HG03571 (cell line): Measurements from ENCODE around the gene CHCHD3.
"Not testable (repeated sequence)": the region's sequence is repeated elsewhere in the genome, so short reads cannot be mapped to it uniquely, and the experiment has no call there.

ENCODE experiments used
- ATAC-seq: cut with Tn5 transposase; IDR thresholded peaks from one replicate; pipeline ENCODE4 v1.9.1; 2021; ENCODE audit not compliant: unreplicated experiment

Gene CHCHD3

DNA sequence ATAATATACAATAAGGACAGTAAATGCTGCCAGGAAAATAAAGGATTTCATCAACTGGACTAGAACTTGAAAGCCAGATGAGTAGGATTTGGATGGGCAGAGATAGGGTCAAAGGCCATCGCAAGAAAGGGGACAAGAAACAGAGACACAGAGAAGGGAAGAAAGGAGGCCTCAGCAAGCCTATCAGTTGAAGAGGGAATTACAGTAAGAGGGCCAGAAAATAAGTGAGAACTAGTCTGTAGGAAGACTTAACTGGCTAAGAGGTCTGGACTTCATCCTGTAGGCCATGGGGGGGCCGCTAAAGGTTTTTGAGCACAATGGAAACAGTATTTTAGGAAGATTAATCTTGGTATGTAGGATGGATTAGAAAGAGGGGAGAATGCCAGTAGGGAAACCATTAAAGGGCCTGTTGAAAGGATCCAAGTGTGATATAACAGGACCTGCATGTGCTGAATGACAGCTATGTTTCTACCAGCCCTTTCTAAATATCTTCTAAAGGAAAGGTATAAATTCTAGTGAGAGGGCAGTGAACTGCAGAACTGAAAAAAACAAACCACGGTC is 174.4 kb downstream of the CHCHD3 start:
- no peak for ATAC-seq

DNA sequence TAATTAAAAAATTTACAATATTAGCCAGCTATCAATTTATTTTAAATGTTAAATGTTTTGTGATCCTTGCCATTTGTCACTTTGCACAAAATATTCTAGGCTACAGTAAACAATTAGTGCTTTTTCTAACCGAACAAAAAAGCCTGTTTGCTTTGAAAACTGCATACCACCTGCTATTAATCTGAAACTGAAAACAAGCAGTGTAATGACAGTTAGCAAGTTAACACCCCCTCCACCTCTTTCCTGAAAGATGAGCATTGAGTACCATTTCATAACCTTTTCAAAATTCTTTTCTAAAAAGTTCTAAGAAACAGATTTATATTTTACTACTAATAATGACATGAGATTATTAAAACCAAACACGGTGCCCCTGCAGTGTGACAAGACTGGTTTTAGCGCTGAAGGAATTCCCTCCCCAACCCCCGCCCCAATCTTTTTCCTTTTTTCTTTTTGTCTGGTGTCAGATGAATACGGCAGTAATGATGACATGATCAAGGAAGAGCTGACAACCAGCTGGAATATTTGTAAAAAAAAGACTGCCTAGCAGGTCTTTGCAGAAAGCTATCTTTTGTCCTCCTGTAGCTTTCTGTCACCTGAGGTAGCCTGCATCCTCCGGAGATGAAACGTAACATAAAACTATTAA is 175.6 kb downstream of the CHCHD3 start:
- no peak for ATAC-seq

DNA sequence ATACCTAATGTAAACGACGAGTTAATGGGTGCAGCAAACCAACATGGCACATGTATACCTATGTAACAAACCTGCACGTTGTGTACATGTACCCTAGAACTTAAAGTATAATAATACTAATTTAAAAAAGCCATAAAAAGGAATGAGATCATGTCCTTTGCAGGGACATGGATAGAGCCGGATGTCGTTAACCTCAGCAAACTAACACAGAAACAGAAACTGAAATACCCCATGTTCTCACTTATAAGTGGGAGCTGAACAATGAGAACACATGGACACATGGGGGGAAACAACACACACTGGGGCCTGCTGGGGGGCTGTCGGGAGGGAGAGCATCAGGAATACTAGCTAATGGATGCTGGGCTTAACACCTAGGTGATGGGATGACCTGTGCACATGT is 176.8 kb downstream of the CHCHD3 start:
- not testable (repeated sequence) for ATAC-seq

DNA sequence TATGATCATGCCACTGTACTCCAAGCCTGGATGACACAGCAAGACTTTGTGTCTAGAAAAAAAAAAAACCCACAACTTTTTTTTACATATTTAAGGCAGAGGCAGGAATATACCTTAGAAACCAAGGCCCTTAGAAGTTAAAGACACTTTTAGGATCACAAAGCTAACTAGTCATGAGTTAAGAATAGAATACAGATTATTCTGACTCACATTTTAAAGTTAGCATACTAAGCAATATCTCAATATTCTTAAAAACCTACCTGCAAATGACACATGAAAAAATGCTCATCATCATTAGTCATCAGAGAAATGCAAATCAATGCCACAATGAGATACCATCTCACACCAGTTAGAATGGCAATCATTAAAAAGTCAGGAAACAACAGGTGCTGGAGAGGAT is 177.7 kb downstream of the CHCHD3 start:
- no peak for ATAC-seq

DNA sequence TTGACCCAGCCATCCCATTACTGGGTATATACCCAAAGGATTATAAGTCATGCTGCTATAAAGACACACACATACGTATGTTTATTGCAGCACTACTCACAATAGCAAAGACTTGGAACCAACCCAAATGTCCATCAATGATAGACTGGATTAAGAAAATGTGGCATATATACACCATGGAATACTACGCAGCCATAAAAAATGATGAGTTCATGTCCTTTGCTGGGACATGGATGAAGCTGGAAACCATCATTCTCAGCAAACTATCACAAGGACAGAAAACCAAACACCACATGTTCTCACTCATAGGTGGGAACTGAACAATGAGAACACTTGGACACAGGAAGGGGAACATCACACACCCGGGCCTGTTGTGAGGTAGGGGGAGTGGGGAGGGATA is 179.6 kb downstream of the CHCHD3 start:
- ATAC-seq, result not testable (repeated sequence)

DNA sequence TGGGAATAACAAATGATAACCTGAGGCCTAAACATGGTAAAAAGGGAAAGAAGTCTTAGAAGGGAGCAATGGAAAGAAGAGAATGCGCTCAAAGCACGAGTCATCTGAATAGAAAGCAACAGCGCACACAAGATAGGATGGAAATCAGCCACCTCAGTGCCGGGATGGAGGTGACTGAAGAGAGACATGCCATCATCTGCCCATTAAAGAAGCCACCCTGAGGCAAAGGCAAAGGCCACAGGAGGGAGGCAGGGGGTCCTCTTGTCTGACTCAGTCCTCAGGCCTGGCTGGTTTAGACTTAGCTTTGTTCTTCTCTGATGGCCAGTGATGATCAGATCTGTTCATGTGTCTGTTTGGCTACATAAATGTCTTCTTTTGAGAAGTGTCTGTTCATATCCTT is 180.6 kb downstream of the CHCHD3 start:
- no peak for ATAC-seq

DNA sequence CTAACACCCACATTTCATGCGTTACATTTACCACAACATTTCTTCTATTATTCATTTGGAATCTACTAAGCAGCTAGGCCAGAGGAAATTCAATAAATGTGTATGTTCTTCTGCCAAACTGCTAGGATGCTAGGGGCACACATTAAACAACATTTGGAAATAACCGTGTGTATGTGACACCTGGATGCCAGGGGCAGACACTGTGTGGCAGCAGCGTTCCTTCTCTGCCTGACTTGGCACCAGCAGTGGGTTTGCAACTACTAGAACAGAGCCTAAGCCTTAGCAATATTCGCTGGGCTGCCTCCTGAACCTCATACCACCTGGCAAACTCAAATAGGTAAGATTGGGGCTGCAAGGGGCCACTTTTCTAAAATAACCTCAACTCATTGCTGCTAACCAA is 182.1 kb downstream of the CHCHD3 start:
- no peak for ATAC-seq

DNA sequence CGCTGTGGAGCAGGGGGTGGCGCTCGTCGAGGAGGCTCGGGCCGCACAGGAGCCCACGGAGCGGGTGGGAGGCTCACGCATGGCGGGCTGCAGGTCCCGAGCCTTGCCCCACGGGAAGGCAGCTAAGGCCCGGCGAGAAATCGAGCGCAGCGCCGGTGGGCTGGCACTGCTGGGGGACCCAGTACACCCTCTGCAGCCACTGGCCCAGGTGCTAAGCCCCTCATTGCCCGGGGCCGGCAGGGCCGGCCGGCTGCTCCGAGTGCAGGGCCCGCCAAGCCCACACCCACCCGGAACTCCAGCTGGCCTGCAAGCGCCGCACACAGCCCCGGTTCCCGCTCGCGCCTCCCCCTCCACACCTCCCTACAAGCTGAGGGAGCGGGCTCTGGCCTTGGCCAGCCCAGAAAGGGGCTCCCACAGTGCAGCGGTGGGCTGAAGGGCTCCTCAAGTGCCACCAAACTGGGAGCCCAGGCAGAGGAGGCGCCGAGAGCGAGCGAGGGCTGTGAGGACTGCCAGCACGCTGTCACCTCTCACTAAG is 183.2 kb downstream of the CHCHD3 start:
- not testable (repeated sequence) for ATAC-seq

DNA sequence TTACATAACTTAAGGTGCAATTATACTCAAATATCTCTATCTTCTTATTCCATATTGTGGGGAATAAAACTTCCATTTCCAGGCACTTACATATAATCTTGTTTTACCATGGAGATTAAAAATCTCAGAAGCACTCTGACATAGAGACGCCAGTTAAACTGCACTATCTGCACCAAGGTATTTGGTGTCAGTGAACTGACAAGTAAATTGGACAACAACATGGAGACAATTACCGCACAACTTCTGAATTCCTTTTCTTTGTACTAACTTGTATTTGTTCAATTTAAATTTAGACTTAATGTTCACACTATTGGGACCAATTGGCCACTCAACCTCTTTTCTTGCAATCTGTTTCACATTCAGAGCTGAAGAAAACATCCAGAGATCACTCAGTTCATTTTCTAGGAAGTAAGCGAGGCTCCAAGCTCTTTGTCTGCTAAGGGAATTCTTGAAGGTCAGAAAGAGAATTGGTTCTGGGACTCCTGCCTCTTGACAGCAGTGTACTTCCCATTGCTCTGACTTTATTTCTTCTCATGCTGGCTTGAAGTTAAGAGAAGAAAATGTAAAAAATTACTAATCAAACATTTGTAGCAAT is 184.7 kb downstream of the CHCHD3 start:
- no peak for ATAC-seq

DNA sequence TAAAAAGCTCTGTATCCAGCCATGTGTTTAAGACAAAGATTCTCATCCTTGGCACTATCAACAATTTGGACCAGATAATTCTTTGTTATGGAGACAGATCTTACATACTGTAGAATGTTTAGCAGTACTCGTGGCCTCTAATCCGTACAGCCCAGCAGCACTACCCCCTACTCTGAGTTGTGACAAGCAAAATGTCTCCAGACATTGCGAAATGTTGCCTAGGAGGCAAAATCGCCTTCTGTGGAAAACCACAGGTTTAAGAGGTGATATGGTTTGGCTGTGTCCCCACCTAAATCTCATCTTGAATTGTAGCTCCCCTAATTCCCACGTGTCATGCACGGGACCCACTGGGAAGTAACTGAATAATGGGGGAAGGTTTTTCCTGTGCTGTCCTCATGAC is 186.7 kb downstream of the CHCHD3 start:
- ATAC-seq, result no peak

DNA sequence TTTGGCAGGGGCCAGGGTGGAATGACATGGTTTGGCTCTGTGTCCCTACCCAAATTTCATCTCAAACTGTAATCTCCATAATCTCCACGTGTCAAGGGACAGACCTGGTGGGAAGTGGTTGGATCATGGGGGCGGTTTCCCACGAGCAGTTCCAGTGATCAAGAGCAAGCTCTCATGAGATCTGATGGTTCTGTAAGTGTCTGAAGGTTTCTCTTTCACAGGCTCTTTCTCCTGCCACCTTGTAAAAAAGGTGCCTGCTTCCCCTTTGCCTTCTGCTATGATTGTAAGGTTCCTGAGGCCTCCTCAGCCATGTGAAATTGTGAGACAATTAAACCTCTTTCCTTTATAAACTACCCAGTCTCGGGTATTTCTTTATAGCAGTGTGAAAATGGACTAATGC is 188.3 kb downstream of the CHCHD3 start:
- no peak for ATAC-seq

DNA sequence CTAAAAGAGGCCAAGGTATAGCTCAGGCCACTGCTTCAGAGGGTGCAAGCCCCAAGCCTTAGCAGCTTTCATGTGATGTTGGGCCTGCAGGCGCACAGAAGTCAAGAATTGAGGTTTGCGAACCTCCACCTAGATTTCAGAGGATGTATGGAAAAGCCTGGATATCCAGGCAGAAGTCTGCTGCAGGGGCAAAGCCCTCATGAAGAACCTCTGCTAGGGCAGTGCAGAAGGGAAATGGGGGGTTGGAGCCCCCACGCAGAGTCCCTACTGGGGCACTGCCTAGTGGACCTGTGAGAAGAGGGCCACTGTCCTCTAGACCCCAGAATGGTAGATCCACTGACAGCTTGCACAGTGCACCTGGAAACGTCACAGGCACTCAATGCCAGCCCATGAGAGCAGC is 189.1 kb downstream of the CHCHD3 start:
- not testable (repeated sequence) for ATAC-seq

DNA sequence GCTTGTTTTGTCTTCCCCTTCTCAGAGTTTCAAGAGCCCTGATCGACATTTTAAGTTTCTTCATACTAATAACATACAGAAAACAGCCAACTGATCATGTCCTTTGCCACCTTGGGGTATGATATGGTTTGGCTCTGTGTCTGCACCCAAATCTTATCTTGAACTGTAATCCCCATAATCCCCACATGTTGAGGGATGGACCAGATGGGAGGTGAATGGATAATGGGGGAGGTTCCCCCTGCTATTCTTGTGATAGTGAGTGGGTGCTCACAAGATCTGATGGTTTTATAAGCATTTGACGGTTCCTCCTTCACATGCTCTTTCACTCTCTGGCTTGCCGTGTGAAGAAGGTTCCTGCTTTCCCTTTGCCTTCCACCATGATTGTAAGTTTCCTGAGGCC is 190.3 kb downstream of the CHCHD3 start:
- ATAC-seq, result no peak

DNA sequence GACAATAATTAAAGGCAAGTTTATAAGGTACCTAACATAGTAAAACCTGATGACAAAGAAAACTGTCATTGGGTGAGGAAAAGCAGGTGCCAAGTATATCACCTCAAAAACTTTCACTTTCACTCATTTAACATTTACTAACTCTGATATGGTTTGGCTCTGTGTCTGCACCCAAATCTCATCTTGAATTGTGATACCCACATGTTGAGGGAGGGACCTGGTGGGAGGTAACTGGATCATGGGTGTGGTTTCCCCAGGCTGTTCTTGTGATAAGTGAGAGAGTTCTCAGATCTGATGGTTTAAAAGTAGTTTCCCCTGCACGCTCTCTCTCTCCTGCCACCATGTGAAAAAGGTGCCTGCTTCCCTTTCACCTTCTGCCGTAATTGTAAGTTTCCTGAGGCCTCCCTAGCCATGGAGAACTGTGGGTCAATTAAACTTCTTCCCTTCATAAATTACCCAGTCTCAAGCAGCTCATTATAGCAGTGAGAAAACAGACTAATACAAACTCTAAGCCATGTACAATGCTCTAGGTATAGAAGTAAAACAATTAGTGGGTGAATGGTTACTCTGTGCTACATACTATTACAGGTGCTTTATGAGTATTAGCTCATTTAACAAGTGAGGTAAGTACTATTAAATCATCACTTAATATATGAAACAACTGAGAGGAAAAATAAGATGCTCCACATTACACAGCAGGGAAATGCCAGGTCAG is 199.0 kb downstream of the CHCHD3 start:
- ATAC-seq, result peak; percentile 68

DNA sequence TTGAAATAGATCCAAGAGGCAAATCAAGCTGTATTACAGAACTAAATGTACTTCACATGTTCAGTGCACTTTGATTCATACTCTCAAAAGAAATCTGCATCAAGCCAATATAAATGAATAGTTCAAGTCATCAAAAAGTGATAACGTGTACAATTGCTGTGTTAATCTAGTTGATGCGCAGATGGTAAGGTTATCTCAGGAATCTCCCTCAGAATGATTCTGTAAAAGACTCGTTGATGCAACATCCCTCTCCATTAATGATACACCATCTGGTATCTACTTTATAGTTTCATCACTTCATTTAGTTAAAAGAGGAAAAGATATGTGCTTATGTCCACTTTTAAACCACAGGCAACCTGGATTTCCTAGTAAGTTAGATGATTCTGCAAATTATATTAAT is 200.6 kb downstream of the CHCHD3 start:
- no peak for ATAC-seq

DNA sequence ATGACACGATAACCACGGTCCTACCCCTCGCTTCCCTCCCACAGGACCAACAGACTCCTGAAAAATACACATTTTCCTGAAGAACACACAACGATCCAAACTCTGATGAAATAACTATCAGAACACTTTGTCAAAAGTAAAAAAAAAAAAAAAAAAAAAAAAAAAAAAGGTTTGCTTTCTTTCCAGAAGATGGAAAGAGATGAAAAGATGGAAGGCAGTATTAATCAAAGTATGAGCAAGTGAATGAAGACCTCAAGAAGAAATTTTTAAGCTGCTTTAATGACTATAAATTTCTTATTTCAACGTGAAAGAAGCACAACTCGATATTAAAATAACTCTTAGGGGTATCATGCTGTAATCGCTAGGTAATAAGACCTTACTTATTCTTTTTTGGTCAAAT is 202.3 kb downstream of the CHCHD3 start:
- ATAC-seq, result no peak

DNA sequence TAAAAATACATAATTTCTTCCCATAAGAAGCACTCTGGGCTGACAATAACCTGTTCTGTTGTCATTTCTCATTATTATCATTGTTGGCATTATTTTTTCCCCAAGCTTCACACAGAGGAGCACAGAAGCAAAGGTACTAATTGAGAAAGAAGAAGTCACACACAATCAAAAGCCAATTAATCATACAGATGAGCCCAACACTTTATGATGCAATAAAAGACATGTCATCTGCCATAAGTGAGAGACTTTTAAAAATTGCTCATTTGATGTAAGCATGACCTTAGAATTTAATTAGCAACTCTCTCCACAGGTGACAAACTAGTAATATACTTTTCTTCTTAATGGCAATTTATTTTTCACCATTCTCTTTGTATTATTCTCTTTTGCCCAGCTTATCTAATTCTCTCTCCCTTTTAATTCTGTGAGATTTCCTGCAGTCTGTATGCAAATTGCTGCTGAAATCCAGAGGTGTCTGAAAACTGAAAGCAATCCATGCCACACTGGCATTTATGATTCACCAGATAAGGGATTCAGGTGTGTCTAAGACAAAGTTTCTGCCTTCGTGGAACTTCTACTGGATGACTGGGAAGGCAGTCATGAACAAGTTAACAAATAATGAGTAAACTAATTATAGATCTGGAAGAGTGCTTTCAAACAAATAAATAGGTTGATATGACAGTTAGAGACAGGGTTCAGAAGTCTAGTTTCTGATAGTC is 203.5 kb downstream of the CHCHD3 start:
- no peak for ATAC-seq

DNA sequence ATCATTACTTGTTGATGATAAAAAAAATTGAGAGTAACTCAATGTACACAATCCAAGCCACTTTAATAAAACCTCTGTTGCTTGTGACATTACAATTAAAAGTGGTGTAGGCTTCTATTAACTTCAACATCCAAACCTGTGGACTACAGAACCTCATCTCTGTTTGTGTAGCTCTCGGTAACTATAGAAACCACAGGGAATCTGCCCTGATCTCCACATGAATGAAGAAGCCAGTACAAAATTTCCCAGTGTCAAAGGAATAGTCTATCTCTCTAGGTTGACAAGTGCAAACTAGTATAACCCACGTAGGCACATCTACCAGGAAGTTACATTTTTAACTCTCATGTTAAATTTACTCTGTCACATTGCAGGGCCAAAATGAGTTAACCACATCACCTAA is 204.3 kb downstream of the CHCHD3 start:
- ATAC-seq, result no peak

DNA sequence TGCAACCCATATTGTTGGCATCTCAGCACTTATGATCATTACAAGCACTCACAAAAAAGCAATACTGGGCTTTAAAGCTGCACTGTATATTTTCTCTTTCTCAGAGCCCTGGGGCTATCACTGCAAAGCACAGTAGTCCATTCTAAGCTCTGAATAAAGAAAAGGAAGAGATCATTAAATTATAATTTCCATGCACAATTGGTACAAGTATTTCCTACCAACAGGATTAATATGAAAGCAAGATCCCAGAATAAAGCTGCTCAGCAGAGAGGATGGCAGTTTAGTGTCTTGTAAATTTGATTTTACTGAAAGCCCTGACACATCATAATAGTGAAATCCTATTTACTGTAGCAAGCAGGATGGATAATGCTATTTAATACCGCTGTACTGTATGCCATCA is 205.3 kb downstream of the CHCHD3 start:
- no peak for ATAC-seq

DNA sequence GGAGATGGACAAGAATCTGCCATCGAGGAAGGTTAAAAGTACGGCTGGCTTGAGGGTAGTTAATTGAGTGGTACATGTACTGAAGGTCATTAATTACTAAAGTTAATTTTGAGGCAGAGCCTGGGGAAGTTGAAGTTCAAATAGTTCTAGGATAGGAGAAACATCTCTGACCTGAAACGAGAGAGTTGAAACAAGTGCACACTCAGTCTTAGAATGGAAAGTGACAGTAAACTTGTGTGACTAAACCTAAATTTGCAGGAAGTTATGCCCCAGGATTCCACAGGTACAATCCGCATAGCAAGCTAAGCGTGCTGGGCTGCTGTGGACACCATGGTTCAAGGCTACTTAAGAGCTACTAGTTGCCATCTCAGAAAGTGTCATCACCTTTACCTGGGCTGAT is 209.9 kb downstream of the CHCHD3 start:
- ATAC-seq, result no peak

DNA sequence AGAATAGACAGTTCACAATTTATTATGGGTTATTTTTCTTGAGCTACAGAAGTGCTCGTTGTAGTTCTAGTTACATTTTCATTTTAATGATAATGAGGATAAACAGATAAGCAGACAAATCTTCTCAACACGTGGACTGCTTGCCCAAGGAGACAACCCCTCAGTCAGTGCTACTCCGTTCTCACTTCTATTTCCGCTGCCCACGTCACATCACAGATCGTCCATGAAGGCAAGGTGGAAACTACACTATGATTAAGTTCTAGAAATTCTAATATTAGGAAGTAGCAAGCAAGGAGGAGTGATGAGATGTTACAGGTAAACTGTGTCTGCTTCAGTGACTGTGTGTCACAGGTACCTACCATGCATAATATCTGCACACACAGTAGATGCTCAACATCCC is 210.5 kb downstream of the CHCHD3 start:
- peak; percentile 56 for ATAC-seq
